GM11168 (cell line): ENCODE results near the gene SMC5.

Source experiments
- in situ Hi-C: fragments of 300-500 bp; cut with MboI; formaldehyde crosslinking; loops from one replicate; pipeline ENCODE4 v1.12.0; 2022; ENCODE audit warnings: low sequenced_read_pairs; ENCODE audit not compliant: unreplicated experiment

Gene SMC5

GRCh38 chr9:70352802-70353201 is 94.0 kb downstream of the SMC5 start:
- in situ Hi-C loops, result no loop called here

GRCh38 chr9:70355801-70356200 is 97.0 kb downstream of the SMC5 start:
- in situ Hi-C loops, result no loop called here

GRCh38 chr9:70362952-70363351 is 104.2 kb downstream of the SMC5 start:
- in situ Hi-C loops, result no loop called here

- in situ Hi-C loops, result no loop called here
These were observed 105.0 kb downstream of the SMC5 start for GRCh38 chr9:70363760-70364159.

- in situ Hi-C loops, result no loop called here
These were observed 108.6 kb downstream of the SMC5 start for GRCh38 chr9:70367305-70367930.

- in situ Hi-C loops, result no loop called here
These were observed 116.3 kb downstream of the SMC5 start for GRCh38 chr9:70374962-70375618.

- in situ Hi-C loops, result no loop called here
These were observed 123.4 kb downstream of the SMC5 start for GRCh38 chr9:70382046-70382708.

- in situ Hi-C loops, result no loop called here
These were observed 124.2 kb downstream of the SMC5 start for GRCh38 chr9:70382709-70383605.

- in situ Hi-C loops, result no loop called here
These were observed 126.6 kb downstream of the SMC5 start for GRCh38 chr9:70385426-70385825.

- in situ Hi-C loops, result no loop called here
These were observed 128.9 kb downstream of the SMC5 start for GRCh38 chr9:70387663-70388062.

- in situ Hi-C loops, result no loop called here
These were observed 130.4 kb downstream of the SMC5 start for GRCh38 chr9:70389188-70389587.

GRCh38 chr9:70389621-70390266 is 131.0 kb downstream of the SMC5 start:
- in situ Hi-C loops, result no loop called here

GRCh38 chr9:70390933-70391341 is 132.2 kb downstream of the SMC5 start:
- in situ Hi-C loops, result no loop called here

- in situ Hi-C loops, result no loop called here
These were observed 133.4 kb downstream of the SMC5 start for GRCh38 chr9:70392189-70392588.

- in situ Hi-C loops, result no loop called here
These were observed 134.1 kb downstream of the SMC5 start for GRCh38 chr9:70392850-70393249.

- in situ Hi-C loops, result no loop called here
These were observed 136.9 kb downstream of the SMC5 start for GRCh38 chr9:70395652-70396051.

GRCh38 chr9:70398145-70398556 is 139.4 kb downstream of the SMC5 start:
- in situ Hi-C loops, result no loop called here

GRCh38 chr9:70399141-70399540 is 140.4 kb downstream of the SMC5 start:
- in situ Hi-C loops, result no loop called here

- in situ Hi-C loops, result no loop called here
These were observed 141.5 kb downstream of the SMC5 start for GRCh38 chr9:70400107-70400892.
